22Rv1 (cell line): ENCODE measurements around the gene REXO4.

Source experiments
- ZFX ChIP-seq: fragments of 450-650 bp; IDR thresholded peaks from 2 replicates; pipeline ENCODE4 v1.6.1; 2017; ENCODE audit warnings: antibody characterized with exemption, borderline replicate concordance
- TF ChIP-seq, protein P1 (sequence below): fragments of 450-650 bp; IDR thresholded peaks from 2 replicates; pipeline ENCODE4 v1.5.1; 2017; ENCODE audit warnings: mild to moderate bottlenecking

DNA sequence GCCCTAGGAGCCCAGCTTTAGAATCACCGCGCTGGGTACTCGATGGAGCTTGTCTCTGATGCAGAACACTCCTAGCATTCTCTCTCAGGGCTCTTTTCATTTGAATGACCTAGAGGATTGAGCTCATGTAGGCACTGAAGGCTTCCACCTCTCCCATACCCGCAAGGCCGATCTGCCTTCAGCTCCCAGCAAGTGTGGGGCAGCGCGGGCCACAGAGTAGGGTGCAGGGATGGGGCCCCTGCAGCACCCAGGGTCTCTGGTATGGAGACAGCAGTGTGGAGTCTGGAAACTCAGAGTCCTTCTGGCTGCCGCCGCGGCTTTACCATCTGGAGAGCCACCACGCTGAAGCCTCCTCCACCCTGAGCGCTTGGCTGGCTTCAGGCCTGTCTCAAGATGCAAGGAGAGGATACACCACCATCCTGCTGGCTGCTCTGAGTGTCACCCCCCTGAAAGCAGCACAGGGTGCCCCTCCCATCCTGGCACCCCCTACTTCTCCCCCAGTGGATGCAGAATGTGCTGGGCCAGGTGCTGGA is 28.7 kb downstream of the REXO4 start:
- TF ChIP-seq, protein P1, sequence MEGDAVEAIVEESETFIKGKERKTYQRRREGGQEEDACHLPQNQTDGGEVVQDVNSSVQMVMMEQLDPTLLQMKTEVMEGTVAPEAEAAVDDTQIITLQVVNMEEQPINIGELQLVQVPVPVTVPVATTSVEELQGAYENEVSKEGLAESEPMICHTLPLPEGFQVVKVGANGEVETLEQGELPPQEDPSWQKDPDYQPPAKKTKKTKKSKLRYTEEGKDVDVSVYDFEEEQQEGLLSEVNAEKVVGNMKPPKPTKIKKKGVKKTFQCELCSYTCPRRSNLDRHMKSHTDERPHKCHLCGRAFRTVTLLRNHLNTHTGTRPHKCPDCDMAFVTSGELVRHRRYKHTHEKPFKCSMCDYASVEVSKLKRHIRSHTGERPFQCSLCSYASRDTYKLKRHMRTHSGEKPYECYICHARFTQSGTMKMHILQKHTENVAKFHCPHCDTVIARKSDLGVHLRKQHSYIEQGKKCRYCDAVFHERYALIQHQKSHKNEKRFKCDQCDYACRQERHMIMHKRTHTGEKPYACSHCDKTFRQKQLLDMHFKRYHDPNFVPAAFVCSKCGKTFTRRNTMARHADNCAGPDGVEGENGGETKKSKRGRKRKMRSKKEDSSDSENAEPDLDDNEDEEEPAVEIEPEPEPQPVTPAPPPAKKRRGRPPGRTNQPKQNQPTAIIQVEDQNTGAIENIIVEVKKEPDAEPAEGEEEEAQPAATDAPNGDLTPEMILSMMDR: no peak
- no peak for TF ChIP-seq ZFX
